ENCODE measurements around the gene C2CD4D.
A peak's percentile ranks its signal among the peaks of the same experiment; 100 is the strongest.

Gene C2CD4D

DNA sequence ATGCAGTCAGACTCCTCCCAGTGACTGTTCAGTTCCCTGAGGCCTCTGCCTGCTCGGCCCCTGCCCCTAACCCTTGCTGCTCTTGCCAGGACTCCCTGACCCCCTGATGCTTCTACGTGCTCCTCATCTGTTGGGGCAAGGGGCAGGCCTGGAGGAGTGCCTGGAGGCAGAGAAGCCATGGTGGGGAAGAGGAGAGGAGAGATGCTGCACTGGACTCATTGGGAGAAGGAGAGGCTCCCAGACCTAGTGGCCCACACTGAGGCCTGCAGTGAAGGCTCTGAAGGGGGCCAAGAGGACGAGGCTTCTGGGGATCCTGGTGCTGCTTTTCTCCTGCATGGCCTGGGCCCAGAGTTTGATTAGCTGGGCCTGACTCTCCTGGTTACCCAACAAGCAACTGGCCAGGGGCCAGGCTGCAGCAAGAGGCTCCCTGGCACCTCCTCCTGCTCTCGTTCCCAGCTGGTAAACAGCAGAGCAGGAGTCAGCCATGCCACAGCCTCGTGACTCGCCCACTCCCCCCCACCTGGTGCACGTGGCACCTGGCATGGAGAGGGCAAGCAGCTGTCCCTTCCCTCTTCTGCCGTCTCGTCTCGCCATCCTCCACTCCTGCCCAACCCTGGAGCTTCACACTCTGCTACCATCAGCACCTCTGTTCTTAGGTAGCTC, 7.2 kb downstream of the C2CD4D start:
- DNase-seq: no peak

DNA sequence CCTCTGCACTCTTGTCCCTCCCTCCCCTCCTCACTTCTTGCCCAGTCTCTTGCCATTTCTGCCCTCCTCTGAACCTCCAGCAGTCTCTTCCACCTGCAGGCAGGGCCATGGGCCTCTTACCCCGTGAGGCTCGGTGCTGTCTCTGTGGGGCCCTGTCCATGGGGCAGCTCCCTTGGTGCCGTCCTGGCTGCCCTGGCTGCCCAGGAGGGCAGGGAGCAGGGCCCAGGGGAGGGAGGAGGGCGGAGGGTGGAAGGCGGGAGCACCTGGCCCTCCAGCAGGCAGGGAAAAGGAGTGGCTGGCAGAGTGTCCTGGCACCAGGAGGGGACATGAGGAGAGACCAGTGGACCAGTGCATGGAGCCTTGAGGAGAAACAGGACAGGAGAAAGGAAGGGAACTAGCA, 8.0 kb downstream of the C2CD4D start, which contains the start of gene RORC:
Gene RORC (minus strand): TSS at position 198 of the 400 bp plus-strand sequence. CDS start 38 bp downstream, at position 160.
- DNase-seq: no peak

DNA sequence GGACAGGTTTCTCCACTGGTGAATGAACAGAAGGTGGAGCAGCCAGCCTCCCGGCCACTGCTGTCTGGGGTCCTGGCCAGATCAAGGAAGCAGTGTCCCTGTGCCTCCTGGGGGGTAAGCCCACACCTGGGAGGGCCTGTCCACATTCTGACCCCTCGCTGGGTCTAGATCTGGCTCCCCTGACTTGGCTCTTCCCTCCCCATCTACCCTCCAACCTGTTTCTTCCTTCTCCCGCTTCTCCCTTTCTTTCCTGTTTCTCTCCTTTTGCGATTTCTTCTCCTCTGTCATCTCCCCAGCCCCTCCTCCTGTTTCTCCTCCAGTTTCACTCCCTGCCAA, 8.4 kb downstream of the C2CD4D start:
- no peak for DNase-seq

DNA sequence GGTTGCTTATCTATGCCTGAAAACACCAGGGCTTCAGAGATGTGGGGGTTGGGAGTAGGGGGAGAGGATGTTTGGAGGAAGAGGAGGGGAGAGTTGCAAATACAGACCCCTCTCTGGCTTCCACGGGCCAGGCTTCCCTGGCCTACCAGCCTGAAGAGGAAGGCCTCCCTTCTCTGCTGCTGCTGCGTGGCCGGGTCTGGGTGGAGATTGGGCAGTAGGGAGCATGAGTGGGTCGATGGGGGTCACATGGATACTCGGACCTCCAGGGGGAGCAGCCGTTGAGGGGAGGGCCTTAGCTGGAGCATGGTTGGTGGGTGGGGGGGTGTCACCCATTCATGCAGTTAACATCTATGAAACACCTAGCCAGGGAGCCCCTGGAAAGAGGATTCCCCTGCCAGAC, 9.6 kb downstream of the C2CD4D start:
- no peak for DNase-seq

DNA sequence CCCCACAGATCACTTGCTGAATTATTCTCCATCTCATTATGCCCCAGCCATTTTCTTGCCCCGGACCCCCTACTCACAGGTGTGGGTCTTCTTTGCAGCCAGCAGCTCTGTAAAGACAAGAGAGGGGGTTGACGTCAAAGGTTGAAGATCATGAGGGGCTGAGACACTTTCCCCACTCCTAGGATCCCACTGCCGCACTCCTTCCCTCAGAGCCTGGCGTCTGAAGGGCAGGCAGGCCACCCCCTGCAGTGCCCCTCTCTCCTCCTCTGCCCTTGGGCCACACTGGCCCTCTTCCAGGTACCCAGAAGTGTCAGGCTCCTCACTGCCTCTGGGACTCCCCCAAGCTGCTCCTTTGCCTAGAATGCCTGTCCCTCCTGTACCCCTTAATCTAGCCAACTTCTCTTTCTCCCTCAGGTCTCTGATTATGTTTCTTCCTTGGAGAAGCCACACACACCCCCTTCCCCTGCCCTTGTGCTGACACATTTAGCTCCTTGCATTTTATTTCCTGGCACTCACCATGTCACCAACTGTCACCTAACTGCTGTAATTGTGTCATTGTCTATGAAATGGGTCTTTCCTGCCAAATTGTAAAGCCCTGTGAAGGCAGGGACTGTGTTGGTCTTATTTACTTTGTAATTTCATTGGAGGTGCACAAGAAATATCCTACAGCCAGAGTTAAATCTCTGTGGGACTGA, 10.1 kb downstream of the C2CD4D start:
- DNase-seq: peak; percentile 63 to 67

DNA sequence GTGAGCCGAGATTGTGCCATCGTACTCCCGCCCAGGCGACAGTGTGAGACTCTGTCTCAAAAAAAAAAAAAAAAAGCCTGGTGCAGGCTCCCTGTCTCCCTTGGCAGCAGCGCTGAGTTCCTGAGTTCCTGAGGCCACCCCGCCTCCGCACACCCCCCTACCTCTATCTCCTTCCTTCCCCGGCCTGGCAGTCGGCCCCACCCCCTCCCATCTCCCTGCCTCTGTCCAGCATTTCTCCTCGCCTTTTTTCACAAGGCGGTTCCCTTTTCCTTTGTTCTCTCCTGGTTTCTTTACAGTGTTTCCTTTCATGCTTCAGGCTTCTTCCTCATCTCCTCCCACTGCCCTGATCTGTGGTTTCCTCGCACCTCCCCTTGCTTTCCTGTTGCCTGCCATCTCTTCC, 10.7 kb downstream of the C2CD4D start:
- DNase-seq: peak; percentile 95 to 97

DNA sequence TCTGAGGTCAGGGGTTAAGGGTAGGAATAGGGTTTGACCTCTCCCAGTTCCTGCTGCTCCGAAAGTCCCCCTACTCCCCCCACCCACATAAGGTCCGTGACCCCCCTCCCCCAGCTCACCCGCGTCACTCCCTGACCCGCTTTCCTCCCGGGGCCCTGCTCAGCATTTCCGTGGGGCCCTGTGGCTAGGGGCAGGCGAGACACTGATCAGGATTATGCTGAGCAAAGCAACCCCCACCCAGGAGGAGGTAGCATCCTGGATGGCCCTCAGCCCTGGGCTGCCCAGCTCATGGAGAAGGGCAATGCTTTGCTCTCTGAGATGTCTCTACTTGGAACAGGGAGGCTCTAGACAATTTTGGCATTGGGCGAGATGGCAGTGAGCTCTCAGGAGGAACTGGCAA, 11.8 kb downstream of the C2CD4D start:
- no peak for DNase-seq

DNA sequence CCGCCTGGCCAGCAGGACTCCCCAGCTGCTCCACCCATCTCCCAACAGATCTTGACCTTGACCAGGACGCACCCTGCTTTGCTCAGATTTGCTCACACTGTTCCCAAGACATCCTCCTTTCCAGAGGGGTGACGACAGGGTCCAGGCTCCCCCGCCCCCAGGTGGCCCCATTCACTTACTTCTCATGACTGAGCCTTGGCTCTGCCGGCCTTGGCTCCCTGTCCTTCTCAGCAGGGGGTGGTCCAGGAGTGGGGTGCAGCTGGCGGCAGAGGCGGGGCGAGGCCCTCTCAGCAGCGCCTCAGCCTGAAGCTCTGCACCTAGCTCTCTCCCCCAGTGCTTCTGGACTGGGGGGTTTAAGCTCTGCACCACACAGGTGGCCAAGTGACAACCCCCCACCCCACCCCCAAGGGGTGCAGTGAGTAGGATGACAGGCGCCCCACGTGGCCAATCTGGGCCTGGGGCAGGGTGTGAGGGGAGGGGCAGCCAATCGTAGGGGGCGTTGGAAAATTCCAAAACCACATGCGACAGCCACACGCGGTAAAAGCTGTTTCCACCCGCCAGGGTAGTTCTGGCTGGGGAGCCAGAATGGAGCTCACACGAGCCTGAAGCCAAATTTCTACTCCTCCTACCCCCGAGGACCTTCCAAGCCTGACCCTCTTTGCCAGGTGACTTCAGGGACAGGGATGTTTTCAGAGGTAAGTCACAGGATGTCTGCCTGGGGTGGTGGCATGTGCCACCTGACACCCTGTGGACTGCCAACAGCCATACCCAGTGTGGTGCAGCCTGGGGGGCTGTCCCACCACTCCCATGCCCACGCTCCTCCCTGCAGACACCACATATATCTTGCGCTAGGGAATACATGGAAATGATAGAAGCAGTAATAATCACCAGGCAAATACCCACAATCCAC, 13.6 kb downstream of the C2CD4D start:
- DNase-seq: no peak

DNA sequence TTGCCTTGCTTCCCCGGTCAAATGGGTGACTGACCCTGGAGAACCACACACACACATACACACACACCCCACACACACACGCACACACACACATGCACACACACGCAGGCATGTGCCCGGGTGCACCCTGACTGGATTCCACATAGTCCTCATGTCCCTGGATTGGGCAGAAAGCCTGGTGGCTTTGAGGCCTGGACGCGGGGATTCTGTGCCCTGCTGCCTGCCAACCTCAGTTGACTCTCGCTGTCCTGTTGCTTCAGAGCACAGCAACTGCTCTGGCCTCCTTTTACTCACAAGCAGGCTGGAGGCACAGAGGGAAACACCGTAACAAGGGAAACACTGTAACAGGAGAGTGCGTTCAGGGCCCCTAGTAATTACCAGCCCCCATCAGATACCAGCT, 14.4 kb downstream of the C2CD4D start:
- no peak for DNase-seq

DNA sequence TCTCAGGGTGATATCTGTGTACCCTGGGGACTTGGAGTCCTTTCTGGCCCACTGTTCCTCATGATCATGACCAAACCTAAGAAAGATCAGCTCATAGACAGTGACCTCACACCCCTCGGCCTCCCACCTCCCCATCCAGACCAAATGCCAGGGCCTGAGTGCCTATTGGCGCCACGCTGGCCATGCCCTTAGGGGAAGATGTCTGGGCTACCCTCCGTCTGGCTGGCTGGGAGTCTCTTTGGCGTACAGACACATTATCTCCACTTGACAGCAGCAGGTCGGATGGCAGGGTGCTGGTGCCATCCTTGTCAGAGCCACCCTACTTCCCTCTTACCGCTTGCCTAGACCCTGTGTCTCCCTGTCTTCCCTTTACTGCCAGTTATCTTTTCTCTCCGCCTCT, 16.4 kb downstream of the C2CD4D start:
- DNase-seq: no peak

DNA sequence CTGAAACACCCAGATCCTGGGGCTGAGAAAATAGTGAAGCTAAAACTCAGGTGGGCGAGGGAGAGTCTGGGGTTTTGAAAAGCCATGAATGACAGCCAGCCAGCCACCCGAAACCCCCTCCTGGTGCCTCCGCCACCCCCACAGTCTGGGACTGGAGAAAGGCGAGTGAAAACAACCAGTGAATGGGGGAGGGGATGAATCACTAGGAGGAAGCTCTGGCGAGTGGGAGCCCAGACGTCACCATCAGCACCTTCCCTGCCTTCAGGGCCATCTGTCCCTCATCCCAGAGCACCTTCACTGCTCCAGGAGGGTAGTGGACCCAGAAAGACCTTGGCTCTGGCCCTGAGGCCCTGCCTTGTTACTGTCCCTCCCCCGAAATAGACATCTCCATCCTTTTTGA, 17.2 kb downstream of the C2CD4D start:
- no peak for DNase-seq

DNA sequence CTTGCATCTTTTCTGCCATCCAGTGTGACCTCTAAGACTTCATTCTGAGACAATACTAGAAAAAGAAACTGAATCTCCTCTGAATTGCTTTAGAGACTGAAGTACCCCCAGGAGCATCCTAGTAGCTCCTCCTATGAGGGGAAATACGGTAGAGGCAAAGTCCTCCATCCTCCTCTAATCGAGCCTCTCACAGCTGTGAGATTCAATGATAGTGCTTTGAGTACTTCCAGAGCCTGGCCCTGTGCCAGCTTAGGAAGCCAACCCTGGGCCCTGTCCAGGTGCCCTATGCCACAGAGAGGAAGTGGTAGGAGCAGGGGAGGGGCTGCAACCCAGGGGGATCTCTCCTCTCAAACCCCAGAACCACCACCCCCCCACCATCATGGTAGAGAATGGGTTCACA, 18.7 kb downstream of the C2CD4D start:
- no peak for DNase-seq

DNA sequence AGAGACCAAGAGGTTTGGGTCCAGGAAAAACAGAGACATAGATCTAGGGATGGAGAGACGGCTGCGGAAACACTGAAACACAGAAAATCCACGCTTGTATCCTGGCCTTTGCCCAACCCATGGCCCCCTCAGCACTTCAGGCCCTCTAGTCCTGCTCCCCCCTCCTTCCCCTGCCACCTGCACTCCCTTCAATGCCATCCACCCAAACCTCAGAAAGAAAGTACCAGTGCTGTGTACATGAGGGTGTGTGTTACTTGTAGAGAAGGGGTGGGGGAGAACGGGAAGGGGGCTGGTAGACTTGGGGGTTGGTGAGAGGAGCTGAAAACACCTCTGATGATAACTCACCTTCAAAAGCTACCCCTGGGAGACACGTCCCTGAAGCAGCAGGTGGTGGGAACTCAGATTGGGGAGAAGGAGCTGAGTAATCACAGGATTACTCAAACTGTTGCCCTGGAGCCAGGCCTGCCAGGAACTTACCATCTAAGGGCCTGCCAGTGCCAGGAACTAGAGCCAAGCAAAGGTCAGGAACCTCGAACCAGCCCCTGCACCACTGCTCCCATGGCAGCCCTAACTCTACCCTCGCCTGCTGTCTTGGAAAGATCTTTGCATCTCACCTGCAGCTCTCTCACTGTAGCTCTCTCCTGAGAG, 19.5 kb downstream of the C2CD4D start:
- no peak for DNase-seq

DNA sequence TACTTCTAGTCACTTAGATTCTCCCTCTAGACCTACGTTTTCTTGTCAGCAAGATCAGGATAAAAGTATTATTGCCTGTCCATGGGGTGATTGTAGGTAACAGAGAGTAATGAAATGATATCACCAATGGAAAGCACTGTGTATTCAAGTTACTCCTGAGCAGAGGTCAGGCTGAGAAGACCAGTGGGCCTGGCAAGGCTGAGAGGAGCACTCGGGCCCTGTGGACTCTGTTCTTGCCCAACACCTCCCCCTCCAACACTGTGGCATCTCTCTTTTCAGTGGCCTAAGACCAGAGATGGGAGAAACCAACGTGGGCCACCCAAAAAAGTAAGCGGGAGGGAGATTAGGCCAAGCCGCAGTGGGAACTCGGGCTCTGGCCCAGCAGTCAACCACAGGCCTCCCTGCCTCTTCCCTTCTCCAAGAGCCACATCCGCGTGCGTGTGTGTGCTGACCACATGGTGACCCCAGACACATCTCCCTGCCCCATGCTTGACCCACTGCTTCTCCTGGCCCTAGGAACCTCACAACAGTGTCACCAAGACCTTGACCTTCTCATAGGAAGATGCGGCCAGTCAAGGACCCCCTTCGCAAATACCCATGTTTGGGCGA, 20.3 kb downstream of the C2CD4D start:
- DNase-seq: no peak

DNA sequence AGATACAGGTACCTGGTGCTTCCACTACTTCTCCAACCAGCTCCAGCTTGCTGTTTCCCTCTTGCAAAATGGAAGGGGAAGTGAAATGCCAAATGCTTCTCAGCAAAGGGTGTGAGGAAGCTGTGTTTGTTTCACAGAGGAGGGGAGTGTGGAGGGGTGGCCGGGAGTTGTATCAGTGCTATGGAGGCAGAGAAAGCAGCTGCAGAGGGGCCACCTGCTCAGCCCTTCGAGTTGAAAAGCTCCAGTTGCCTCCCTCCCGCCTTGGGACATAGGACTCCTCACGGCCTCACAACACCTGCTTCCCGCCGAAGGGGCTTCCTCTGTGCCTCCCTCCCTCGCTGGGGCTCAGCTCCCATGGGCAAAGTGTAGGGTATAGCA, 22.3 kb downstream of the C2CD4D start:
- DNase-seq: peak; percentile 43 to 44

DNA sequence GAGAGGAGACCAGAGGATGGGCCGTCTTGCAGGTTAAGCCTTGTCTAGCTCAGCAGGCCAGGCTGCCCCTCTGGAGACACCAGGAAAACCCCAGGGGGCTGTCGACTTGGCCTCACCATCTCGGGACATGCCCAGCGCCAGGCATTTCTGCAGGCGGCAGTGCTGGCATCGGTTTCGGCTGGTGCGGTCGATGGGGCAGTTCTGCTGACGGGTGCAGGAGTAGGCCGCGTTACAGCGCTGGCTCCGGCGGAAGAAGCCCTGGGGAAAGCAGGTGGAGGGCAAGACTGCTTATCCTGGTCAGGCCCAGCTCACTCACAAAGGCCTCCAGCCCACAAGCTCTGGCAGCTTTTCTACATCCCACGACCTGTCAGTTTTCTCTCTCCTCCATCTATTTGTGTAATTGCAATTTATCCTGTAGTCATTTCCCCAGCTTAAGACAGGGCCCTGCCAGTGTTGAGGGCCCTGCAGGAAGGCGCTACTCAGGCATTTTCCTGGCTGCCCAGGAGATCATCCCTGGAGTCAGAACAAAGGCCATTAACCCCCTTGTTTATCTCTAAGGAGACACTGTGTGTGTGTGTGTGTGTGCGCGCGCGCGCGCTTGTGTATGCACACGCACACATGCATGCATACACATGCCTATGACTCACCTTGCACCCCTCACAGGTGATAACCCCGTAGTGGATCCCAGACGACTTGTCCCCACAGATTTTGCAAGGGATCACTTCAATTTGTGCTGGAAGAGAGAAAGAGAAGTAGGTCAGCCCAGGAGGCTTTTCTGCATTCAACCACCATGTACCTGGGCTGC, 22.9 kb downstream of the C2CD4D start:
- no peak for DNase-seq

DNA sequence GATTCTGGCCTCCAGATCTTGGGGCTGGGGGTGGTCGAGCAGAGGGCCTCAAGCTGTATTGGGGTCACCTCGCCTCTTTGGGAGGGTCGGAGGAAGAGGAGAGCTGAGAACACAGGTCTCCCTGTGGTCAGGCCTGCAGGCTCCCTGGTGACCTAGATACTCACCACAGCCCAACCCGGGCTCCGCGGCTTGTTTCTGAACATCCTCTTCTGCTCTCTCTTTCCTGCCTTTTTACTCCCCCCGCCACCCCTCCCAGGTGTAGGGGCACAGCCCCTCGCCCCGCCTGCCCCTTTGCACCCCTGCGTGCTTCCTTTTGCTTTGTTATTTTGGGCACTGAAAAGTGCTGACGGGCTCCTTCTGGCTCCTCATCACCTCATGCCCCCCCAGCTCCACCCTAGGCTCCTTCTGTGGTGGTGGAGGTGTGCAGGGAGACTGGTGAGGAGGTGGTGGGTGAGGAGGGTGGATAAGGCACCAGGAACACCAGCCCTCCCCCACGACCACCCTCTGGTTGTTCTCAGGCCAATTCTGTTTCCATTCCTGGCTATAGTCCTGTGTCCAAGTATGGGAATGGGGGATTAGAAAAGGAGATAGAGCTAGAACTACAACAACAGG, 23.8 kb downstream of the C2CD4D start:
- DNase-seq: no peak

DNA sequence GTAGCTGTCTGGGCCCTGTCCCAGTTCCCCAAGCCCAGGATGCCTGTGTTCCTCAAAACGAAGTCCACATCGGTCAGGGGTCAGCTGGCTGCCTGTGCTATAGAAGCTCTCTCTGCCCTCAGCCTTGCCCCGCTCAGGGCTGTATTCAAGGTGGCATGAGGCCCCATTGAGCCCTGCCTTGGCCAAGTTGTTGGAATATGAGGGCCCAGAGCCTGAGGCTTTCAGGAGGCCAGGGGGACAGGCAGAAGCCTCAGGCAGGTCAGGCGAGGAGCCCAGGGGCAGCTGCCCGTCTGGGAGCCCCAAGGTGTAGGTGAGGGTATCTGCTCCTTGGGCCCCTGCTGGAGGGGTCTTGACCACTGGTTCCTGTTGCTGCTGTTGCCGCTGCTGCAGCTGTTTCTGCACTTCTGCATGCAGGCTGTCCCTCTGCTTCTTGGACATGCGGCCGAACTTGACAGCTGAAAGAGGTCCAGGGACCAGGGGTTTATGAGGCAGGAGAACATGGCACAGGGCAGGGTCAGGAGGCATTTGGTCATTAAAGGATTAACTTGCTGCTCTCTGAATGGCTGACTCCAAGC, 24.6 kb downstream of the C2CD4D start:
- no peak for DNase-seq

DNA sequence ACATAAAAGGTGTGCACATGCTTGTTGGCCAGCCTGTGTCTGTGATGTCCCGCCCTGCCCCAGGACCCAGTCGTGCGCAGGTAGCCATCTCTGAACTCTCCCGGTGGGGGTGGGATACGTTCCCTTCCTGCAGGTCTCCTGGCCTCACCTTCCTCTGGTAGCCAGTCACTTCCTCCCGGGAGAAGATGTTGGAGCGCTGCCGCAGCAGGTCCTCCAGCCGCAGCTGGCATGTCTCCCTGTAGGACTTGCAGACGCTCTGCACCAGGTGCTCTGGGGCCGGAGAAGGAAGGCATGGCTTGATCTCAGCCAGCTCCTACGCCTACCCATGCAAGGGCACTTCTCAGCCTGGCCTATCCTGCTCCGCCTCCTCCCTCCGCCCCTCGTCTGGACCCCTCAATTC, 25.2 kb downstream of the C2CD4D start:
- no peak for DNase-seq

DNA sequence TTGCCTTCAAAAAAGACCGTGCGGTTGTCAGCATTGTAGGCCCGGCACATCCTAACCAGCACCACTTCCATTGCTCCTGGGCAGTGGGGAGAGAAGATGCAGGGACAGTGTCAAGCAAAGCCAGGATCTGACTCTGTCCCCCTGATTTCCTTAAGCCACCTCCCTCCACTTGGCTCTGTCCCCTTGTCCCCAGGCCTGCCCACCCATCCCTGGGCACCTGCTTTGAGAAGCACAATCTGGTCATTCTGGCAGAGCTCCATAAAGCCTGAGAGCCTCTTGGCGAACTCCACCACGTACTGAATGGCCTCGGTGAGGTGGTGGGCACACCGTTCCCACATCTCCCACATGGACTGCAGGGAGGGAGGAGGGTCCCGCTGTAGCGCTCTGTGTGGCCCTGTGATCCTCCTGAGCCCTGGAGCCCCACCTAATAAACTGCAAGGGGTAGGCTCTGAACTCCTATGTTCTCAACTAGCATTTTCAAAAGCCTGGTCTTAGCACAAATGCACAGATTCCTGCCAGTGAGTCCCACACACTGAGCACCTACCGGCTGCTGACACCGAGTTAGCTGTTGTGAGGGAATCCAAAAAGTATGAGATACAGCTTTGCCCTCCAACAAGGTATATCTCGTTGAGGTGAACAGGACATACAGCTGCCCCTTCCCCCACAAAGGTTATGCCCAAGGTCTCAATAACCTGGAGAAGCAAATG, 26.2 kb downstream of the C2CD4D start:
- DNase-seq: no peak

DNA sequence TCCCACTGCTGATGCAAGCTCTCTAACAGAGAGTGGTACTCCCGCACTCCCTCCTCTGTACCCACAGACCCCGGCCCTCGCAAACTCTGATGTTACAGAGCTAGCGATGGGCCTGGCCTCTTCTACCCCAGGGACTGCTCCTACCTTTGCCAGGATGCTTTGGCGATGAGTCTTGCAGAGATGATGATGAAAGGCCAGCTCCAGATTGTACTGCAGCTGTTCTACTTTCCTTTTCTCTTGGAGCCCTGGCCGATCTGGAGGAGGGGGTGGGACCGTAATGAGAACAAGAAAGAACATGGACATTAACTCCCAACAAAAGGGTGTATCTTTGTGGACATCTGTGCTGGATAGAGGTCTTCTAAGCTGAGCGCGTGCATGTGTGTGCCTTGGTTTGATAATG, 28.4 kb downstream of the C2CD4D start:
- DNase-seq: no peak
